GM12878 (cell line): Measurements from ENCODE around the gene OSER1.
A peak's percentile ranks its signal among the peaks of the same experiment; 100 is the strongest.

Source experiments
- BACH1 ChIP-seq: fragments of 450-650 bp; IDR thresholded peaks from 2 replicates; pipeline ENCODE4 v1.6.1; 2017; ENCODE audit warnings: mild to moderate bottlenecking, borderline replicate concordance
- BRCA1 ChIP-seq: IDR thresholded peaks from 2 replicates; pipeline ENCODE4 v1.6.1; 2011; ENCODE audit warnings: low read depth, low read length, improper control_type of control experiment
- CREM ChIP-seq: IDR thresholded peaks from 2 replicates; pipeline ENCODE4 v1.6.1; 2014; ENCODE audit warnings: antibody characterized with exemption, low read depth
- FOS ChIP-seq: IDR thresholded peaks from 3 replicates; pipeline ENCODE4 v1.6.1; 2011; ENCODE audit warnings: borderline replicate concordance; ENCODE audit not compliant: insufficient read length; ENCODE audit errors: extremely low read depth
- FOXM1 ChIP-seq: IDR thresholded peaks from 2 replicates; pipeline ENCODE4 v1.6.1; 2012; ENCODE audit warnings: low read depth, mild to moderate bottlenecking, inconsistent platforms, low read length, moderate library complexity
- GABPA ChIP-seq: IDR thresholded peaks from 2 replicates; pipeline ENCODE4 v1.6.1; 2014; ENCODE audit warnings: antibody characterized with exemption, low read depth, mild to moderate bottlenecking, inconsistent platforms
- NFYB ChIP-seq: IDR thresholded peaks from 2 replicates; pipeline ENCODE4 v1.6.1; 2011; ENCODE audit warnings: low read depth, mild to moderate bottlenecking, low read length, improper control_type of control experiment, moderate library complexity; ENCODE audit not compliant: insufficient read depth
- RAD21 ChIP-seq: IDR thresholded peaks from 2 replicates; pipeline ENCODE4 v1.6.1; 2011; ENCODE audit warnings: mild to moderate bottlenecking, low read depth, low read length, moderate library complexity; ENCODE audit not compliant: insufficient read depth
- SMAD5 ChIP-seq: IDR thresholded peaks from 2 replicates; pipeline ENCODE4 v1.6.1; 2016; ENCODE audit warnings: antibody characterized with exemption, low read depth
- TF ChIP-seq, protein P1 (sequence below), 3 experiments: IDR thresholded peaks in 2 of 3; conservative IDR thresholded peaks in 1 of 3; 2 replicates each; pipeline ENCODE4 v1.5.1; 2011; ENCODE audit warnings: low read depth in 3 of 3, low read length in 3 of 3, mild to moderate bottlenecking in 3 of 3, control low read depth in 2 of 3, moderate library complexity in 2 of 3, inconsistent platforms in 1 of 3, mixed read lengths in 1 of 3; ENCODE audit not compliant: control insufficient read depth in 2 of 3, insufficient read depth in 1 of 3; ENCODE audit errors: extremely low read depth in 1 of 3
- TF ChIP-seq, protein P2 (sequence below): IDR thresholded peaks from 2 replicates; pipeline ENCODE4 v1.6.1; 2012; ENCODE audit warnings: low read depth, low read length, improper control_type of control experiment
- TF ChIP-seq, protein P3 (sequence below): IDR thresholded peaks from 2 replicates; pipeline ENCODE4 v1.6.1; 2012; ENCODE audit warnings: mild to moderate bottlenecking, low read depth, low read length
- TF ChIP-seq, protein P4 (sequence below): IDR thresholded peaks from 2 replicates; pipeline ENCODE4 v1.6.1; 2011; ENCODE audit warnings: borderline replicate concordance, low read depth, mild to moderate bottlenecking, moderate library complexity, mixed read lengths, low read length; ENCODE audit not compliant: insufficient read depth; ENCODE audit errors: extremely low read length

- TF ChIP-seq FOS: no peak
- TF ChIP-seq FOXM1: no peak
- TF ChIP-seq, protein P1, sequence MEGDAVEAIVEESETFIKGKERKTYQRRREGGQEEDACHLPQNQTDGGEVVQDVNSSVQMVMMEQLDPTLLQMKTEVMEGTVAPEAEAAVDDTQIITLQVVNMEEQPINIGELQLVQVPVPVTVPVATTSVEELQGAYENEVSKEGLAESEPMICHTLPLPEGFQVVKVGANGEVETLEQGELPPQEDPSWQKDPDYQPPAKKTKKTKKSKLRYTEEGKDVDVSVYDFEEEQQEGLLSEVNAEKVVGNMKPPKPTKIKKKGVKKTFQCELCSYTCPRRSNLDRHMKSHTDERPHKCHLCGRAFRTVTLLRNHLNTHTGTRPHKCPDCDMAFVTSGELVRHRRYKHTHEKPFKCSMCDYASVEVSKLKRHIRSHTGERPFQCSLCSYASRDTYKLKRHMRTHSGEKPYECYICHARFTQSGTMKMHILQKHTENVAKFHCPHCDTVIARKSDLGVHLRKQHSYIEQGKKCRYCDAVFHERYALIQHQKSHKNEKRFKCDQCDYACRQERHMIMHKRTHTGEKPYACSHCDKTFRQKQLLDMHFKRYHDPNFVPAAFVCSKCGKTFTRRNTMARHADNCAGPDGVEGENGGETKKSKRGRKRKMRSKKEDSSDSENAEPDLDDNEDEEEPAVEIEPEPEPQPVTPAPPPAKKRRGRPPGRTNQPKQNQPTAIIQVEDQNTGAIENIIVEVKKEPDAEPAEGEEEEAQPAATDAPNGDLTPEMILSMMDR (IDR thresholded peaks at IDR 0.05 in 2 of 3, conservative IDR thresholded peaks at IDR 0.05 in 1 of 3; ENCODE audit: control insufficient read depth in 2 of 3, extremely low read depth in 1 of 3, insufficient read depth in 1 of 3, low read depth in 3 of 3, low read length in 3 of 3): no peak
- TF ChIP-seq NFYB: 0 out of 2 replicates have a peak, but pooled peaks have one; percentile 21
- peak; percentile 79 for TF ChIP-seq GABPA
- no peak for TF ChIP-seq RAD21
- TF ChIP-seq, protein P2, sequence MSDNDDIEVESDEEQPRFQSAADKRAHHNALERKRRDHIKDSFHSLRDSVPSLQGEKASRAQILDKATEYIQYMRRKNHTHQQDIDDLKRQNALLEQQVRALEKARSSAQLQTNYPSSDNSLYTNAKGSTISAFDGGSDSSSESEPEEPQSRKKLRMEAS: peak; percentile 98
- TF ChIP-seq BRCA1: no peak
- peak; percentile 95 for TF ChIP-seq CREM
- TF ChIP-seq, protein P3, sequence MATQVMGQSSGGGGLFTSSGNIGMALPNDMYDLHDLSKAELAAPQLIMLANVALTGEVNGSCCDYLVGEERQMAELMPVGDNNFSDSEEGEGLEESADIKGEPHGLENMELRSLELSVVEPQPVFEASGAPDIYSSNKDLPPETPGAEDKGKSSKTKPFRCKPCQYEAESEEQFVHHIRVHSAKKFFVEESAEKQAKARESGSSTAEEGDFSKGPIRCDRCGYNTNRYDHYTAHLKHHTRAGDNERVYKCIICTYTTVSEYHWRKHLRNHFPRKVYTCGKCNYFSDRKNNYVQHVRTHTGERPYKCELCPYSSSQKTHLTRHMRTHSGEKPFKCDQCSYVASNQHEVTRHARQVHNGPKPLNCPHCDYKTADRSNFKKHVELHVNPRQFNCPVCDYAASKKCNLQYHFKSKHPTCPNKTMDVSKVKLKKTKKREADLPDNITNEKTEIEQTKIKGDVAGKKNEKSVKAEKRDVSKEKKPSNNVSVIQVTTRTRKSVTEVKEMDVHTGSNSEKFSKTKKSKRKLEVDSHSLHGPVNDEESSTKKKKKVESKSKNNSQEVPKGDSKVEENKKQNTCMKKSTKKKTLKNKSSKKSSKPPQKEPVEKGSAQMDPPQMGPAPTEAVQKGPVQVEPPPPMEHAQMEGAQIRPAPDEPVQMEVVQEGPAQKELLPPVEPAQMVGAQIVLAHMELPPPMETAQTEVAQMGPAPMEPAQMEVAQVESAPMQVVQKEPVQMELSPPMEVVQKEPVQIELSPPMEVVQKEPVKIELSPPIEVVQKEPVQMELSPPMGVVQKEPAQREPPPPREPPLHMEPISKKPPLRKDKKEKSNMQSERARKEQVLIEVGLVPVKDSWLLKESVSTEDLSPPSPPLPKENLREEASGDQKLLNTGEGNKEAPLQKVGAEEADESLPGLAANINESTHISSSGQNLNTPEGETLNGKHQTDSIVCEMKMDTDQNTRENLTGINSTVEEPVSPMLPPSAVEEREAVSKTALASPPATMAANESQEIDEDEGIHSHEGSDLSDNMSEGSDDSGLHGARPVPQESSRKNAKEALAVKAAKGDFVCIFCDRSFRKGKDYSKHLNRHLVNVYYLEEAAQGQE: no peak
- TF ChIP-seq, protein P4, sequence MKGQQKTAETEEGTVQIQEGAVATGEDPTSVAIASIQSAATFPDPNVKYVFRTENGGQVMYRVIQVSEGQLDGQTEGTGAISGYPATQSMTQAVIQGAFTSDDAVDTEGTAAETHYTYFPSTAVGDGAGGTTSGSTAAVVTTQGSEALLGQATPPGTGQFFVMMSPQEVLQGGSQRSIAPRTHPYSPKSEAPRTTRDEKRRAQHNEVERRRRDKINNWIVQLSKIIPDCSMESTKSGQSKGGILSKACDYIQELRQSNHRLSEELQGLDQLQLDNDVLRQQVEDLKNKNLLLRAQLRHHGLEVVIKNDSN: peak; percentile 83
- peak; percentile 34; the same call in 1 of the 2 replicates for TF ChIP-seq SMAD5
- no peak for TF ChIP-seq BACH1
Measured at GRCh38 chr20:44210406-44211176, at the start of gene OSER1.
